ENCODE measurements around the gene ZNF628. TPM values are rescaled to one million over a fixed set of nuclear protein-coding genes. Genes with fewer than 3 reads are reported as not detected.

ZNF628 gene
- total RNA-seq, 4 donors from 2014 or later: 7.4 to 22.3 (median 14.1) TPM

- no peaks in the 10 kb centered on the region for H3K9me3 ChIP-seq
- ATAC-seq: no peak
- H3K27ac ChIP-seq: peak overlapping the region in 2 of 4 donors; percentile 89 to 97
- H3K36me3 ChIP-seq: no peaks in the 10 kb centered on the region
- intact Hi-C loops (cut with DNase I; ENCODE audit: low total_unique reads): no loop called here
- H3K4me3 ChIP-seq: no peak overlapping the region
- in situ Hi-C loops (cut with MboI; ENCODE audit: low sequenced_read_pairs in 4 of 4): no loop called here
- TF ChIP-seq CTCF (IDR thresholded peaks at IDR 0.05 in 4 of 5, conservative IDR thresholded peaks at IDR 0.05 in 1 of 5): no peak
- no peak for TF ChIP-seq POLR2A (IDR thresholded peaks at IDR 0.05)
- H3K4me1 ChIP-seq: peaks cover 12 to 13% of the 10 kb centered on the region in 2 donors
- no peak for DNase-seq
- H3K27me3 ChIP-seq: no peaks in the 10 kb centered on the region
These were observed 16.9 kb upstream of the ZNF628 start for GRCh38 chr19:55459551-55459949.

- Histone ChIP-seq H3K9me3 (no peaks in the 10 kb centered on the region), H3K36me3 (no peaks in the 10 kb centered on the region), H3K4me1 (peaks cover 12 to 13% of the 10 kb centered on the region in 2 donors), H3K4me3 (peak overlapping the region; percentile 72 to 94 (median 86)), H3K27ac (peak overlapping the region; percentile 89 to 97 (median 94)), H3K27me3 (no peaks in the 10 kb centered on the region)
- ATAC-seq (no peak), DNase-seq (no peak)
- in situ Hi-C loops (cut with MboI; ENCODE audit: low sequenced_read_pairs in 4 of 4): no loop called here
- TF ChIP-seq CTCF (IDR thresholded peaks at IDR 0.05 in 4 of 5, conservative IDR thresholded peaks at IDR 0.05 in 1 of 5): no peak
- TF ChIP-seq POLR2A (IDR thresholded peaks at IDR 0.05): no peak
- intact Hi-C loops (cut with DNase I; ENCODE audit: low total_unique reads): loop anchor here (2.0 to 5.0 kb wide), 2 partner anchors 53 to 75 kb away; partner anchors contain the start of genes RPL28, TMEM238 and UBE2S
These were observed 16.3 kb upstream of the ZNF628 start for GRCh38 chr19:55459950-55460657.

GRCh38 chr19:55460670-55461258 lies 15.7 kb upstream of the ZNF628 start:
- Histone ChIP-seq H3K4me1 (peaks cover 12 to 13% of the 10 kb centered on the region in 2 donors), H3K9me3 (no peaks in the 10 kb centered on the region), H3K36me3 (no peaks in the 10 kb centered on the region), H3K4me3 (peak overlapping the region; percentile 72 to 94 (median 86)), H3K27me3 (no peaks in the 10 kb centered on the region), H3K27ac (peak overlapping the region; percentile 89 to 97 (median 94))
- in situ Hi-C loops (cut with MboI; ENCODE audit: low sequenced_read_pairs in 4 of 4): no loop called here
- TF ChIP-seq POLR2A (IDR thresholded peaks at IDR 0.05): no peak
- TF ChIP-seq CTCF (IDR thresholded peaks at IDR 0.05 in 4 of 5, conservative IDR thresholded peaks at IDR 0.05 in 1 of 5): no peak
- ATAC-seq (peak; percentile 40 to 54), DNase-seq (peak; percentile 71 to 78)
- intact Hi-C loops (cut with DNase I; ENCODE audit: low total_unique reads): loop anchor here (1.0 to 5.0 kb wide), 4 partner anchors 16 to 121 kb away; partner anchors contain the start of genes KMT5C, RPL28, TMEM238 and UBE2S

GRCh38 chr19:55461259-55461973 lies 15.0 kb upstream of the ZNF628 start, which contains the start of gene ISOC2:
Gene ISOC2, minus strand, starts transcription at chr19:55461642. Its CDS starts 5,156 bp downstream, at chr19:55456486.
- H3K27ac ChIP-seq: peak within 1 kb of the TSS; percentile 89 to 97 (median 94)
- peaks cover 12 to 13% of the 10 kb centered on the region in 2 donors for H3K4me1 ChIP-seq
- intact Hi-C loops (cut with DNase I; ENCODE audit: low total_unique reads): loop anchor here (1.0 to 5.0 kb wide), 4 partner anchors 15 to 122 kb away; partner anchors contain the start of genes KMT5C, RPL28, TMEM238 and UBE2S
- in situ Hi-C loops (cut with MboI; ENCODE audit: low sequenced_read_pairs in 4 of 4): no loop called here
- TF ChIP-seq CTCF (IDR thresholded peaks at IDR 0.05 in 4 of 5, conservative IDR thresholded peaks at IDR 0.05 in 1 of 5) (no peak), POLR2A (IDR thresholded peaks at IDR 0.05) (peak; percentile 77 to 82)
- H3K36me3 ChIP-seq: no peaks in the 10 kb centered on the region
- H3K4me3 ChIP-seq: peak within 1 kb of the TSS; percentile 76 to 94 (median 86)
- ATAC-seq (peak; percentile 96 to 97), DNase-seq (peak; percentile 100)
- no peaks in the 10 kb centered on the region for H3K9me3 ChIP-seq
- no peaks in the 10 kb centered on the region for H3K27me3 ChIP-seq

Measured in gastrocnemius medialis (tissue), 4 donors.